ELR (cell line): Measurements from ENCODE around the gene GATAD2B.
"Not testable (repeated sequence)": the region's sequence is repeated elsewhere in the genome, so short reads cannot be mapped to it uniquely, and the experiment has no call there.

Experiments used
- DNase-seq: peaks from one replicate; pipeline ENCODE4 v3.0.0-alpha.2; 2015; ENCODE audit warnings: low read depth

GATAD2B gene

GRCh38 chr1:153929981-153930948, 7.5 kb upstream of the GATAD2B start:
- DNase-seq, result no peak

GRCh38 chr1:153929426-153929825, 6.7 kb upstream of the GATAD2B start:
- DNase-seq, result no peak

- DNase-seq, result peak; percentile 78
Observed at GRCh38 chr1:153928791-153929341, 6.1 kb upstream of the GATAD2B start.

- no peak for DNase-seq
Observed at GRCh38 chr1:153928245-153928644, 5.5 kb upstream of the GATAD2B start.

GRCh38 chr1:153926405-153926804, 3.6 kb upstream of the GATAD2B start:
- DNase-seq, result no peak

GRCh38 chr1:153922076-153922971, 448 bp downstream of the GATAD2B start:
- peak; percentile 67 for DNase-seq

GRCh38 chr1:153921803-153922075, 1.0 kb downstream of the GATAD2B start:
- DNase-seq, result peak; percentile 36

- no peak for DNase-seq
Observed at GRCh38 chr1:153921080-153921802, 1.5 kb downstream of the GATAD2B start.

GRCh38 chr1:153919876-153920852, 2.6 kb downstream of the GATAD2B start:
- DNase-seq, result peak; percentile 50

- no peak for DNase-seq
Observed at GRCh38 chr1:153916297-153916696, 6.5 kb downstream of the GATAD2B start.

GRCh38 chr1:153912349-153912748, 10.4 kb downstream of the GATAD2B start:
- no peak for DNase-seq

- not testable (repeated sequence) for DNase-seq
Observed at GRCh38 chr1:153910560-153910959, 12.2 kb downstream of the GATAD2B start.

- no peak for DNase-seq
Observed at GRCh38 chr1:153908071-153908470, 14.7 kb downstream of the GATAD2B start.

- DNase-seq, result no peak
Observed at GRCh38 chr1:153907134-153907533, 15.6 kb downstream of the GATAD2B start.

- DNase-seq, result no peak
Observed at GRCh38 chr1:153906396-153906795, 16.4 kb downstream of the GATAD2B start.

- not testable (repeated sequence) for DNase-seq
Observed at GRCh38 chr1:153905908-153906307, 16.9 kb downstream of the GATAD2B start.

GRCh38 chr1:153903841-153904455, 18.8 kb downstream of the GATAD2B start:
- DNase-seq, result no peak

- DNase-seq, result no peak
Observed at GRCh38 chr1:153899509-153899908, 23.3 kb downstream of the GATAD2B start.

GRCh38 chr1:153895866-153896265, 26.9 kb downstream of the GATAD2B start:
- DNase-seq, result not testable (repeated sequence)

- DNase-seq, result not testable (repeated sequence)
Observed at GRCh38 chr1:153891042-153891441, 31.7 kb downstream of the GATAD2B start.
